ENCODE data around the gene RYR1.

GRCh38 chr19:38451036-38451435 lies 17.5 kb downstream of the RYR1 start:
- TF ChIP-seq, protein P1, sequence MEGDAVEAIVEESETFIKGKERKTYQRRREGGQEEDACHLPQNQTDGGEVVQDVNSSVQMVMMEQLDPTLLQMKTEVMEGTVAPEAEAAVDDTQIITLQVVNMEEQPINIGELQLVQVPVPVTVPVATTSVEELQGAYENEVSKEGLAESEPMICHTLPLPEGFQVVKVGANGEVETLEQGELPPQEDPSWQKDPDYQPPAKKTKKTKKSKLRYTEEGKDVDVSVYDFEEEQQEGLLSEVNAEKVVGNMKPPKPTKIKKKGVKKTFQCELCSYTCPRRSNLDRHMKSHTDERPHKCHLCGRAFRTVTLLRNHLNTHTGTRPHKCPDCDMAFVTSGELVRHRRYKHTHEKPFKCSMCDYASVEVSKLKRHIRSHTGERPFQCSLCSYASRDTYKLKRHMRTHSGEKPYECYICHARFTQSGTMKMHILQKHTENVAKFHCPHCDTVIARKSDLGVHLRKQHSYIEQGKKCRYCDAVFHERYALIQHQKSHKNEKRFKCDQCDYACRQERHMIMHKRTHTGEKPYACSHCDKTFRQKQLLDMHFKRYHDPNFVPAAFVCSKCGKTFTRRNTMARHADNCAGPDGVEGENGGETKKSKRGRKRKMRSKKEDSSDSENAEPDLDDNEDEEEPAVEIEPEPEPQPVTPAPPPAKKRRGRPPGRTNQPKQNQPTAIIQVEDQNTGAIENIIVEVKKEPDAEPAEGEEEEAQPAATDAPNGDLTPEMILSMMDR (IDR thresholded peaks at IDR 0.05) = no peak
- TF ChIP-seq POLR2A (IDR thresholded peaks at IDR 0.05) = no peak

Data from thyroid gland (tissue), 4 donors.